Left lung (tissue), 10 donors: ENCODE results near the gene TMCC2. TPM values are rescaled to one million over a fixed set of nuclear protein-coding genes. Genes with fewer than 3 reads are reported as not detected.
A peak's percentile ranks its signal among the peaks of the same experiment; 100 is the strongest.
"Not testable (repeated sequence)": the region's sequence is repeated elsewhere in the genome, so short reads cannot be mapped to it uniquely, and the experiment has no call there.

Source experiments
- ATAC-seq: fragments of 200-7000 bp; cut with Tn5 transposase; one replicate; pipeline ENCODE4 v1.9.1; 2020; ENCODE audit warnings: moderate library complexity
- DNase-seq, 4 donors: peaks; one replicate each; pipeline ENCODE4 v3.0.0-alpha.2; 2013 to 2020
- H3K27ac ChIP-seq, 2 donors: fragments of 200-600 bp; sonication (generic) in 1 of 2; one replicate each; pipeline versions ENCODE4 v1.5.0 to v1.8.0; 2020 to 2021
- H3K27me3 ChIP-seq, 2 donors: fragments of 200-600 bp; sonication (generic) in 1 of 2; one replicate each; pipeline versions ENCODE4 v1.5.0 to v1.8.0; 2020 to 2021
- H3K36me3 ChIP-seq, 2 donors: fragments of 200-600 bp; sonication (generic) in 1 of 2; one replicate each; pipeline versions ENCODE4 v1.5.0 to v1.8.0; 2020 to 2021
- H3K4me1 ChIP-seq, 2 donors: fragments of 200-600 bp; one replicate each; pipeline ENCODE4 v1.8.0; 2021
- H3K4me3 ChIP-seq, 2 donors: fragments of 200-600 bp; sonication (generic) in 1 of 2; one replicate each; pipeline versions ENCODE4 v1.5.0 to v1.8.0; 2020 to 2021; ENCODE audit warnings: mild to moderate bottlenecking in 1 of 2
- H3K9me3 ChIP-seq, 2 donors: fragments of 200-600 bp; sonication (generic) in 1 of 2; one replicate each; pipeline versions ENCODE4 v1.5.0 to v1.8.0; 2020 to 2021
- CTCF ChIP-seq, 2 donors: fragments of 200-600 bp; sonication (generic) in 1 of 2; IDR thresholded peaks; one replicate each; pipeline versions ENCODE4 v1.5.0 to v1.8.0; 2021; ENCODE audit warnings: antibody characterized with exemption in 2 of 2
- intact Hi-C, 2 donors: fragments of 100-400 bp; cut with DNase I; formaldehyde crosslinking; loops; one replicate each; pipeline versions ENCODE4 v1.11.2 to v1.14.2; 2022
- polyA plus RNA-seq, 6 donors: library from polyadenylated mRNA; unstranded; fragments of 120-200 nt; gene quantifications; one replicate each; pipeline ENCODE4 v1.2.1, GENCODE V29; 2013; ENCODE audit not compliant: insufficient read length in 6 of 6
- total RNA-seq, 2 donors: library from RNA; stranded (reverse); fragmentation: NEBNext Ultra II Directional; extraction: Animal tissue kit (Norgen Biotek cat#: 25700); gene quantifications; one replicate each; pipeline ENCODE4 v1.2.1, GENCODE V29; 2021
- donor health status: DM: no; HTN: yes; CAD: no.
- donor health status: DM: no; HTN: no; CAD: no.

The TMCC2 gene
- total and polyA plus RNA-seq, 8 donors, result 3.4 to 17.2 (median 11.0) TPM

DNA sequence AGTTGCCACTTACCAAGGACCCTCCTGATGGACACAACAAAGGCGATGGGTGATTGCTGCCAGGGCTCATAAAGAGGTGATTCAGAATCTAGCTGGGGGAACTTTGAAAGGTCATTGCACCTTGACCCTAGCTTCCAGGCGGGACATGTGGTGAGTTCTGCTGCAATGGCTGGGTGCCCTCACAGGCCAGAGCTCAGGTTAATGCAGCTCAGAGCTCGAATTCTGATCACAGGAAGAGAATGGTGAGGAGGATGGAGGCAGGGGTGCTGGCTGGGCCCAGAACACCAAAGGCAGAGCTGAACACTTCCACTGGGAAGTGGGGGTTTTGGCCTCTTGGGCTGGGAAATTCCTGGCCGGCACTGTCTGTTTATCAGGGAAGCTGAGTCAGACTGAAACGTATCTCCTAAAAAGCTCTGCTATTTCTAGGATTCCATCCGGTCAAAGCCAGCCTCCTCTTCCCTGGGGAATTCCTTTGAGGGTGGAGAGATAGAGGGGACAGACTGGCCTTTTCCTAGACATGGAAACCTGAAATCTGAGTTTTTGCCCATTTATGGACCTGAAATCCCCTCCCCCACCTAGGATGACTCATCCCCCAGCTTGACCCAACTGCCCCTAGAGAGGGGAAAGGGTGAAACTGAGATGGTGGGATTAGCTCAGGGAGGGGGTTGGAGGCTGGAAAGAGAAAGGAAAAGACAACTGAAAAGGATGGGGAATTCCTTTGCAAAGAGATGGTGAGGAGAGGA lies 66.6 kb downstream of the TMCC2 start:
- intact Hi-C loops, result no loop called here
- no peak overlapping the region for H3K4me3 ChIP-seq

GRCh38 chr1:205294934-205295333 lies 67.2 kb downstream of the TMCC2 start:
- no peak for TF ChIP-seq CTCF (IDR thresholded peaks at IDR 0.05)
- H3K36me3 ChIP-seq, result no peaks in the 10 kb centered on the region
- H3K27ac ChIP-seq, result peak overlapping the region; percentile 51 to 67
- DNase-seq (no peak), ATAC-seq (no peak)
- H3K4me3 ChIP-seq, result no peak overlapping the region
- no peaks in the 10 kb centered on the region for H3K27me3 ChIP-seq
- intact Hi-C loops, result no loop called here
- H3K4me1 ChIP-seq, result peaks cover 14 to 20% of the 10 kb centered on the region in 2 donors
- H3K9me3 ChIP-seq, result no peaks in the 10 kb centered on the region

More for the DNA sequence above, 66.6 kb downstream of the TMCC2 start:
- peak; percentile 60 for ATAC-seq
- peak in 1 of 4 donors; percentile 49 for DNase-seq
- Histone ChIP-seq H3K4me1 (peaks cover 14 to 20% of the 10 kb centered on the region in 2 donors), H3K27ac (peak overlapping the region; percentile 51 to 67), H3K27me3 (no peaks in the 10 kb centered on the region), H3K9me3 (no peaks in the 10 kb centered on the region), H3K36me3 (no peaks in the 10 kb centered on the region)
- no peak for TF ChIP-seq CTCF (IDR thresholded peaks at IDR 0.05)

DNA sequence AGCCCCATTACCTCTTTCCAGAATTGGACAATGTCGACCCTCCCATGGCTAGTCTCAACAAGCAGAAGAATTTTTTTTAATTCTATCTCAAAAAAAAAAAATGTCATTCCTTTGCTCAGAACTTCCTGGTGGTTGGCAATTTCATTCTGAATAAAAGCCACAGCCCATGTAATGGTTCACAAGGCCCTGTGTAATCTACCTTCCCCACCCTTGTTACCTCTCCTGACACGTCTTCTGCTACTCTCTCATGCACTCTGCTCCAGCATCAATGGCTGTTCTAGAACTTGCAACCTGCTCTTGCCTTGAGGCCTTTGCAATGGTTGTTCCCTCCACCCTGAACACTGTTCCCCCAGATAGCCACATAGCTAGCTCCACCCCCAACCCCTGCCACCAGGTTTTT lies 68.4 kb downstream of the TMCC2 start:
- no peaks in the 10 kb centered on the region for H3K36me3 ChIP-seq
- no peak for ATAC-seq
- intact Hi-C loops, result no loop called here

DNA sequence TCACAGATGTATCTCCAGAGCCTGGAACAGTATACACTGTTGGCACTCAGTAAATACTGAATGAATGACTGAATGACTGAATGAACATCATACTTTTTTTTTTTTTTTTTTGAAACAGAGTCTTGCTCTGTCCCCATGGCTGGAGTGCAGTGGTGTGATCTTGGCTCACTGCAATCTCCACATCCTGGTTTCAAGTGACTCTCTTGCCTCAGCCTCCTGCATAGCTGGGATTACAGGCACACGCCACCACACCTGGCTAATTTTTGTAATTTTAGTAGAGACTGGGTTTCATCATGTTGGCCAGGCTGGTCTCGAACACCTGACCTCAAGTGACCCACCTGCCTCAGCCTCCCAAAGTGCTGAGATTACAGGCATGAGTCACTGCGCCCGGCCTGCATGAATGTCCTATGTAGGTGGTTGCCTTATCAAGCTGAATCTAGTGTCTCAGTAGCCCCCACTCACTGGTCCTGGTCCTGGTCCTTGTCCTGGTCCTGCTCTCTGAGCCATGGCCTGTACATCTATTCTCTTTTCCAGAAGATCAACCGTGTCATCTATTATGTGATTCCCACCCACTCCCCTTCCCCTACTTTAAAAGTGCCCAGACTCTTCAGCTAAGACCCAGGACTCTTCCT lies 69.9 kb downstream of the TMCC2 start:
- H3K27me3 ChIP-seq, H3K27ac ChIP-seq, DNase-seq, ATAC-seq, H3K9me3 ChIP-seq, H3K4me3 ChIP-seq, intact Hi-C loops: not testable (repeated sequence)
- Histone ChIP-seq H3K36me3 (peaks cover 0 to 11% of the 10 kb centered on the region in 2 donors), H3K4me1 (peaks cover 20 to 29% of the 10 kb centered on the region in 2 donors)

More for the DNA sequence above, 68.4 kb downstream of the TMCC2 start:
- no peaks in the 10 kb centered on the region for H3K9me3 ChIP-seq
- no peak for TF ChIP-seq CTCF (IDR thresholded peaks at IDR 0.05)
- no peaks in the 10 kb centered on the region for H3K27me3 ChIP-seq
- H3K27ac ChIP-seq, result no peak overlapping the region
- H3K4me3 ChIP-seq, result no peak overlapping the region
- peaks cover 14 to 23% of the 10 kb centered on the region in 2 donors for H3K4me1 ChIP-seq
- DNase-seq, result no peak

DNA sequence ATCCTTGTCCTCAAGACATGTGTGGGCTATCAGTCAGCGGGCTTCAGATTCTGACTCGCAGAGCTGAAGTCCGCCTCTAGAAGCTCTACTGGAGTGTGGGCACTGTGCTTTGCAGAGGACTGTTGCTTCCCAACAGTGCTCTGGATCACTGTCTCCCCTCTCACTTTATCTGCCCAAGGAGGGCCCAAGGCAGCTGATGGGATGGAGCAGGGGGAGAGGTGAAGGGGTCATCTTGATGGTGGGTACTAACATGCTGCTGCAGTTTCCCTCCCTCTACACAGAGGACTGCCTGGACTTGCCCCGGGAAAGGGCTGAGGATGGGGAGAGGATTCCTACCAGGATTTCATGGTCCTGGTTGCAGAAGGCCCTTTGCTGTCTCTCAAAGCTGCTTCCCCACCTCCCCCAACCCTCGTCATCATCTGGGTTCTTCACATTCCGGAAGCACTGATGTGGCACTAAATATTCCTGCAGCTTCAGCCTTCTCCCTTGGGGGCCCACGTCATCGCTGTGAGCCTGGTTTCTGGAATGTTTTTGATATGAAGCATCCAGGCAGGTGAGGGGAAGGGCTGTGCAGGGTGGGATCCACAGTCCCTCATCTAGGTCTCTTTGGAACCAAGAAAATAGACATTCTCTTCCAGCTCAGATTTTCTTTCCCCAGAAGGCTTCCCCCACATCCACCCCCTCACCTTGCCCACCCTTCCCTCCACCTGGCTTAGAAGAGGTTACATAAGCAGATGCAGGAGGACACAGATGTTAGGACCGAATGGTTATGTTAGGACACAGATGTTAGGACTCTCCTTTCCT lies 70.6 kb downstream of the TMCC2 start:
- Histone ChIP-seq H3K4me1 (peaks cover 20 to 29% of the 10 kb centered on the region in 2 donors), H3K9me3 (no peaks in the 10 kb centered on the region), H3K27me3 (no peaks in the 10 kb centered on the region), H3K27ac (no peak overlapping the region), H3K36me3 (peaks cover 0 to 18% of the 10 kb centered on the region in 2 donors), H3K4me3 (no peak overlapping the region)
- ATAC-seq, result no peak
- no peak for DNase-seq
- no peak for TF ChIP-seq CTCF (IDR thresholded peaks at IDR 0.05)
- intact Hi-C loops, result no loop called here
